GDM1 (cell line): ENCODE measurements around the gene ZBED4.

Experiments used
- DNase-seq: peaks from one replicate; lab custom pipeline; 2025; lab: John Stamatoyannopoulos, UW

The ZBED4 gene

GRCh38 chr22:49881856-49882255 is 28.2 kb downstream of the ZBED4 start:
- DNase-seq, result no peak

- no peak for DNase-seq
Observed at GRCh38 chr22:49882519-49883293, 29.1 kb downstream of the ZBED4 start.

GRCh38 chr22:49883294-49883640 is 29.6 kb downstream of the ZBED4 start:
- no peak for DNase-seq

- DNase-seq, result no peak
Observed at GRCh38 chr22:49884075-49884474, 30.4 kb downstream of the ZBED4 start.

GRCh38 chr22:49884503-49885260 is 31.0 kb downstream of the ZBED4 start:
- DNase-seq, result no peak

GRCh38 chr22:49885281-49885680 is 31.6 kb downstream of the ZBED4 start:
- DNase-seq, result no peak

- no peak for DNase-seq
Observed at GRCh38 chr22:49885881-49886280, 32.2 kb downstream of the ZBED4 start.

GRCh38 chr22:49886346-49887063 is 32.9 kb downstream of the ZBED4 start:
- DNase-seq, result no peak

- DNase-seq, result no peak
Observed at GRCh38 chr22:49887064-49887451, 33.4 kb downstream of the ZBED4 start.

GRCh38 chr22:49887702-49888101 is 34.1 kb downstream of the ZBED4 start:
- no peak for DNase-seq

GRCh38 chr22:49889071-49889470 is 35.4 kb downstream of the ZBED4 start:
- DNase-seq, result no peak

- DNase-seq, result no peak
Observed at GRCh38 chr22:49892226-49892899, 38.7 kb downstream of the ZBED4 start.

- no peak for DNase-seq
Observed at GRCh38 chr22:49893025-49893424, 39.4 kb downstream of the ZBED4 start.

GRCh38 chr22:49894322-49895054 is 40.8 kb downstream of the ZBED4 start:
- no peak for DNase-seq

- DNase-seq, result no peak
Observed at GRCh38 chr22:49896201-49896600, 42.6 kb downstream of the ZBED4 start.

- DNase-seq, result no peak
Observed at GRCh38 chr22:49897015-49897684, 43.5 kb downstream of the ZBED4 start.

GRCh38 chr22:49899530-49899929 is 45.9 kb downstream of the ZBED4 start:
- DNase-seq, result no peak

- no peak for DNase-seq
Observed at GRCh38 chr22:49900441-49901230, 47.0 kb downstream of the ZBED4 start.

GRCh38 chr22:49901457-49901856 is 47.8 kb downstream of the ZBED4 start:
- no peak for DNase-seq

- DNase-seq, result no peak
Observed at GRCh38 chr22:49903322-49904039, 49.8 kb downstream of the ZBED4 start.
